GM23338 (cell line): Measurements from ENCODE around the gene SLC35A4. TPM values are rescaled to one million over a fixed set of nuclear protein-coding genes. Genes with fewer than 3 reads are reported as not detected.

Source experiments
- ATAC-seq: fragments of 200-7000 bp; cut with Tn5 transposase; 3 replicates; pipeline ENCODE4 v1.9.1; 2020
- DNase-seq: peaks from one replicate; pipeline ENCODE4 v3.0.0-alpha.2; 2015; ENCODE audit warnings: low spot score
- H2AFZ ChIP-seq: fragments of 200-600 bp; sonication (generic); 2 replicates; pipeline ENCODE4 v1.8.0; 2016; ENCODE audit warnings: antibody characterized with exemption, mild to moderate bottlenecking, moderate library complexity
- H3F3A ChIP-seq: fragments of 200-600 bp; sonication (generic); replicated peaks from 2 replicates; pipeline ENCODE4 v1.8.0; 2017; ENCODE audit warnings: antibody characterized with exemption, mixed run types, low read depth
- H3K27ac ChIP-seq: fragments of 200-600 bp; sonication (generic); 2 replicates; pipeline ENCODE4 v1.6.1; 2016; ENCODE audit warnings: low read depth
- H3K27me3 ChIP-seq: fragments of 200-600 bp; sonication (generic); 2 replicates; pipeline ENCODE4 v1.8.0; 2016; ENCODE audit warnings: mild to moderate bottlenecking, mixed run types, moderate library complexity; ENCODE audit not compliant: insufficient read depth
- H3K36me3 ChIP-seq: fragments of 200-600 bp; sonication (generic); 2 replicates; pipeline ENCODE4 v1.8.0; 2016; ENCODE audit warnings: mild to moderate bottlenecking; ENCODE audit not compliant: insufficient read depth
- H3K4me1 ChIP-seq: fragments of 200-600 bp; sonication (generic); 2 replicates; pipeline ENCODE4 v1.8.0; 2016; ENCODE audit warnings: mild to moderate bottlenecking, moderate library complexity; ENCODE audit not compliant: insufficient read depth
- H3K4me2 ChIP-seq: fragments of 200-600 bp; sonication (generic); 2 replicates; pipeline ENCODE4 v1.7.1; 2017; ENCODE audit warnings: mixed run types
- H3K4me3 ChIP-seq: fragments of 200-600 bp; sonication (generic); 2 replicates; pipeline ENCODE4 v1.6.1; 2016; ENCODE audit warnings: mixed run types
- H3K79me2 ChIP-seq: fragments of 200-600 bp; sonication (generic); replicated peaks from 2 replicates; pipeline ENCODE4 v1.8.0; 2017; ENCODE audit warnings: mild to moderate bottlenecking; ENCODE audit not compliant: insufficient read depth
- H3K9me2 ChIP-seq: fragments of 200-600 bp; sonication (generic); 2 replicates; pipeline ENCODE4 v1.8.0; 2017; ENCODE audit not compliant: insufficient read depth
- H4K20me1 ChIP-seq: fragments of 200-600 bp; sonication (generic); replicated peaks from 2 replicates; pipeline ENCODE4 v1.8.0; 2017; ENCODE audit warnings: mild to moderate bottlenecking; ENCODE audit not compliant: insufficient read depth
- H3K27ac Mint-ChIP-seq: 2 replicates; pipeline ENCODE4 v1.8.0; 2020; ENCODE audit warnings: inconsistent platforms, mild to moderate bottlenecking, moderate library complexity, mixed read lengths
- H3K27me3 Mint-ChIP-seq: 3 replicates; pipeline ENCODE4 v1.8.0; 2022; ENCODE audit warnings: low read depth, mild to moderate bottlenecking, moderate library complexity, mixed read lengths, inconsistent platforms; ENCODE audit not compliant: insufficient read depth, poor library complexity
- H3K36me3 Mint-ChIP-seq: 3 replicates; pipeline ENCODE4 v1.8.0; 2021; ENCODE audit warnings: low read depth, mild to moderate bottlenecking, inconsistent platforms, moderate library complexity, mixed read lengths
- H3K4me1 Mint-ChIP-seq: 3 replicates; pipeline ENCODE4 v1.8.0; 2020; ENCODE audit warnings: mild to moderate bottlenecking, inconsistent platforms, mixed read lengths
- H3K4me3 Mint-ChIP-seq: 3 replicates; pipeline ENCODE4 v1.8.0; 2021; ENCODE audit warnings: moderate library complexity, mild to moderate bottlenecking, inconsistent platforms, mixed read lengths
- H3K9me3 Mint-ChIP-seq: 3 replicates; pipeline ENCODE4 v1.8.0; 2020; ENCODE audit warnings: moderate library complexity, mild to moderate bottlenecking, inconsistent platforms, mixed read lengths
- CREB1 ChIP-seq: fragments of 250-450 bp; sonication (Bioruptor Pico); IDR thresholded peaks from 2 replicates; pipeline ENCODE4 v1.5.0; 2020; ENCODE audit warnings: low read depth, mild to moderate bottlenecking, moderate library complexity
- ETS1 ChIP-seq: IDR thresholded peaks from 2 replicates; pipeline ENCODE4 v1.6.1; 2016; ENCODE audit warnings: antibody characterized with exemption
- EZH2 ChIP-seq: fragments of 200-600 bp; sonication (generic); IDR thresholded peaks from one replicate; pipeline ENCODE4 v1.8.0; 2017; ENCODE audit warnings: antibody characterized with exemption, mild to moderate bottlenecking, low read depth; ENCODE audit not compliant: unreplicated experiment
- EZH2phosphoT487 ChIP-seq: fragments of 200-600 bp; sonication (generic); IDR thresholded peaks from one replicate; pipeline ENCODE4 v1.8.1; 2018; ENCODE audit warnings: antibody characterized with exemption; ENCODE audit not compliant: unreplicated experiment
- JUNB ChIP-seq: IDR thresholded peaks from one replicate; pipeline ENCODE4 v1.6.1; 2016; ENCODE audit warnings: antibody characterized with exemption; ENCODE audit not compliant: unreplicated experiment
- NANOG ChIP-seq: IDR thresholded peaks from 2 replicates; pipeline ENCODE4 v1.6.1; 2016; ENCODE audit warnings: antibody characterized with exemption, borderline replicate concordance
- POLR2AphosphoS5 ChIP-seq: IDR thresholded peaks from 2 replicates; pipeline ENCODE4 v1.6.1; 2016; ENCODE audit warnings: antibody characterized with exemption, low read depth
- STAT1 ChIP-seq: IDR thresholded peaks from one replicate; pipeline ENCODE4 v1.6.1; 2016; ENCODE audit warnings: antibody characterized with exemption; ENCODE audit not compliant: unreplicated experiment
- ZNF114 ChIP-seq: fragments of 250-450 bp; sonication (Bioruptor Pico); IDR thresholded peaks from 2 replicates; pipeline ENCODE4 v1.5.0; 2020; ENCODE audit warnings: mild to moderate bottlenecking, moderate library complexity
- ZNF331 ChIP-seq: fragments of 250-450 bp; sonication (Bioruptor Pico); IDR thresholded peaks from 2 replicates; pipeline ENCODE4 v1.5.0; 2020; ENCODE audit warnings: low read depth, mild to moderate bottlenecking, moderate library complexity
- polyA plus RNA-seq: library from polyadenylated mRNA; unstranded; fragments of >200 nt; fragmentation: Nextera tagmentation; extraction: Ambion mirVana; gene quantifications from 2 replicates; pipeline ENCODE4 v1.2.1, GENCODE V29; 2016
- total RNA-seq: library from RNA; depleted of rRNA; stranded (reverse); fragments of >200 nt; shearing (Covaris generic); gene quantifications from 2 replicates; pipeline ENCODE4 v1.2.3, GENCODE V29; 2014
- TF ChIP-seq, protein P1 (sequence below): IDR thresholded peaks from one replicate; pipeline ENCODE4 v1.6.1; 2018; ENCODE audit warnings: antibody characterized with exemption; ENCODE audit not compliant: unreplicated experiment
- TF ChIP-seq, protein P2 (sequence below): fragments of 250-450 bp; sonication (Bioruptor Pico); IDR thresholded peaks from 2 replicates; pipeline ENCODE4 v1.5.0; 2020; ENCODE audit warnings: mild to moderate bottlenecking, moderate library complexity
- TF ChIP-seq, protein P3 (sequence below), 2 experiments: fragments of 200-600 bp in 1 of 2; sonication (generic) in 1 of 2; conservative IDR thresholded peaks; 2 replicates each; pipeline versions ENCODE4 v1.5.1 to v1.6.1; 2016 to 2017; ENCODE audit warnings: antibody characterized with exemption in 2 of 2, low read depth in 2 of 2, mild to moderate bottlenecking in 2 of 2, moderate library complexity in 1 of 2

SLC35A4 gene
- total and polyA plus RNA-seq, 2 experiments from 2014 or later: 17.7 to 39.1 TPM

- H3K27ac ChIP-seq: no peak overlapping the region
- H3K27me3 Mint-ChIP-seq: peaks cover 10% of the 10 kb centered on the region
- H3K27ac Mint-ChIP-seq: no peak overlapping the region
- DNase-seq: no peak
- peaks cover 8% of the 10 kb centered on the region; the same call in 1 of the 2 replicates for H4K20me1 ChIP-seq
- H3K4me1 ChIP-seq: peaks cover 5% of the 10 kb centered on the region; the same call in 1 of the 2 replicates
- peaks cover 26% of the 10 kb centered on the region for H3K36me3 Mint-ChIP-seq
- no peak overlapping the region for H3K4me2 ChIP-seq
- H3K9me3 Mint-ChIP-seq: no peaks in the 10 kb centered on the region; the same call in 2 of the 3 replicates
- H3K27me3 ChIP-seq: no peaks in the 10 kb centered on the region
- TF ChIP-seq ZNF331 (CRISPR knock-in tag): no peak
- no peak for TF ChIP-seq CREB1 (CRISPR knock-in tag)
- TF ChIP-seq, protein P1, sequence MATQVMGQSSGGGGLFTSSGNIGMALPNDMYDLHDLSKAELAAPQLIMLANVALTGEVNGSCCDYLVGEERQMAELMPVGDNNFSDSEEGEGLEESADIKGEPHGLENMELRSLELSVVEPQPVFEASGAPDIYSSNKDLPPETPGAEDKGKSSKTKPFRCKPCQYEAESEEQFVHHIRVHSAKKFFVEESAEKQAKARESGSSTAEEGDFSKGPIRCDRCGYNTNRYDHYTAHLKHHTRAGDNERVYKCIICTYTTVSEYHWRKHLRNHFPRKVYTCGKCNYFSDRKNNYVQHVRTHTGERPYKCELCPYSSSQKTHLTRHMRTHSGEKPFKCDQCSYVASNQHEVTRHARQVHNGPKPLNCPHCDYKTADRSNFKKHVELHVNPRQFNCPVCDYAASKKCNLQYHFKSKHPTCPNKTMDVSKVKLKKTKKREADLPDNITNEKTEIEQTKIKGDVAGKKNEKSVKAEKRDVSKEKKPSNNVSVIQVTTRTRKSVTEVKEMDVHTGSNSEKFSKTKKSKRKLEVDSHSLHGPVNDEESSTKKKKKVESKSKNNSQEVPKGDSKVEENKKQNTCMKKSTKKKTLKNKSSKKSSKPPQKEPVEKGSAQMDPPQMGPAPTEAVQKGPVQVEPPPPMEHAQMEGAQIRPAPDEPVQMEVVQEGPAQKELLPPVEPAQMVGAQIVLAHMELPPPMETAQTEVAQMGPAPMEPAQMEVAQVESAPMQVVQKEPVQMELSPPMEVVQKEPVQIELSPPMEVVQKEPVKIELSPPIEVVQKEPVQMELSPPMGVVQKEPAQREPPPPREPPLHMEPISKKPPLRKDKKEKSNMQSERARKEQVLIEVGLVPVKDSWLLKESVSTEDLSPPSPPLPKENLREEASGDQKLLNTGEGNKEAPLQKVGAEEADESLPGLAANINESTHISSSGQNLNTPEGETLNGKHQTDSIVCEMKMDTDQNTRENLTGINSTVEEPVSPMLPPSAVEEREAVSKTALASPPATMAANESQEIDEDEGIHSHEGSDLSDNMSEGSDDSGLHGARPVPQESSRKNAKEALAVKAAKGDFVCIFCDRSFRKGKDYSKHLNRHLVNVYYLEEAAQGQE: no peak
- TF ChIP-seq, protein P2, sequence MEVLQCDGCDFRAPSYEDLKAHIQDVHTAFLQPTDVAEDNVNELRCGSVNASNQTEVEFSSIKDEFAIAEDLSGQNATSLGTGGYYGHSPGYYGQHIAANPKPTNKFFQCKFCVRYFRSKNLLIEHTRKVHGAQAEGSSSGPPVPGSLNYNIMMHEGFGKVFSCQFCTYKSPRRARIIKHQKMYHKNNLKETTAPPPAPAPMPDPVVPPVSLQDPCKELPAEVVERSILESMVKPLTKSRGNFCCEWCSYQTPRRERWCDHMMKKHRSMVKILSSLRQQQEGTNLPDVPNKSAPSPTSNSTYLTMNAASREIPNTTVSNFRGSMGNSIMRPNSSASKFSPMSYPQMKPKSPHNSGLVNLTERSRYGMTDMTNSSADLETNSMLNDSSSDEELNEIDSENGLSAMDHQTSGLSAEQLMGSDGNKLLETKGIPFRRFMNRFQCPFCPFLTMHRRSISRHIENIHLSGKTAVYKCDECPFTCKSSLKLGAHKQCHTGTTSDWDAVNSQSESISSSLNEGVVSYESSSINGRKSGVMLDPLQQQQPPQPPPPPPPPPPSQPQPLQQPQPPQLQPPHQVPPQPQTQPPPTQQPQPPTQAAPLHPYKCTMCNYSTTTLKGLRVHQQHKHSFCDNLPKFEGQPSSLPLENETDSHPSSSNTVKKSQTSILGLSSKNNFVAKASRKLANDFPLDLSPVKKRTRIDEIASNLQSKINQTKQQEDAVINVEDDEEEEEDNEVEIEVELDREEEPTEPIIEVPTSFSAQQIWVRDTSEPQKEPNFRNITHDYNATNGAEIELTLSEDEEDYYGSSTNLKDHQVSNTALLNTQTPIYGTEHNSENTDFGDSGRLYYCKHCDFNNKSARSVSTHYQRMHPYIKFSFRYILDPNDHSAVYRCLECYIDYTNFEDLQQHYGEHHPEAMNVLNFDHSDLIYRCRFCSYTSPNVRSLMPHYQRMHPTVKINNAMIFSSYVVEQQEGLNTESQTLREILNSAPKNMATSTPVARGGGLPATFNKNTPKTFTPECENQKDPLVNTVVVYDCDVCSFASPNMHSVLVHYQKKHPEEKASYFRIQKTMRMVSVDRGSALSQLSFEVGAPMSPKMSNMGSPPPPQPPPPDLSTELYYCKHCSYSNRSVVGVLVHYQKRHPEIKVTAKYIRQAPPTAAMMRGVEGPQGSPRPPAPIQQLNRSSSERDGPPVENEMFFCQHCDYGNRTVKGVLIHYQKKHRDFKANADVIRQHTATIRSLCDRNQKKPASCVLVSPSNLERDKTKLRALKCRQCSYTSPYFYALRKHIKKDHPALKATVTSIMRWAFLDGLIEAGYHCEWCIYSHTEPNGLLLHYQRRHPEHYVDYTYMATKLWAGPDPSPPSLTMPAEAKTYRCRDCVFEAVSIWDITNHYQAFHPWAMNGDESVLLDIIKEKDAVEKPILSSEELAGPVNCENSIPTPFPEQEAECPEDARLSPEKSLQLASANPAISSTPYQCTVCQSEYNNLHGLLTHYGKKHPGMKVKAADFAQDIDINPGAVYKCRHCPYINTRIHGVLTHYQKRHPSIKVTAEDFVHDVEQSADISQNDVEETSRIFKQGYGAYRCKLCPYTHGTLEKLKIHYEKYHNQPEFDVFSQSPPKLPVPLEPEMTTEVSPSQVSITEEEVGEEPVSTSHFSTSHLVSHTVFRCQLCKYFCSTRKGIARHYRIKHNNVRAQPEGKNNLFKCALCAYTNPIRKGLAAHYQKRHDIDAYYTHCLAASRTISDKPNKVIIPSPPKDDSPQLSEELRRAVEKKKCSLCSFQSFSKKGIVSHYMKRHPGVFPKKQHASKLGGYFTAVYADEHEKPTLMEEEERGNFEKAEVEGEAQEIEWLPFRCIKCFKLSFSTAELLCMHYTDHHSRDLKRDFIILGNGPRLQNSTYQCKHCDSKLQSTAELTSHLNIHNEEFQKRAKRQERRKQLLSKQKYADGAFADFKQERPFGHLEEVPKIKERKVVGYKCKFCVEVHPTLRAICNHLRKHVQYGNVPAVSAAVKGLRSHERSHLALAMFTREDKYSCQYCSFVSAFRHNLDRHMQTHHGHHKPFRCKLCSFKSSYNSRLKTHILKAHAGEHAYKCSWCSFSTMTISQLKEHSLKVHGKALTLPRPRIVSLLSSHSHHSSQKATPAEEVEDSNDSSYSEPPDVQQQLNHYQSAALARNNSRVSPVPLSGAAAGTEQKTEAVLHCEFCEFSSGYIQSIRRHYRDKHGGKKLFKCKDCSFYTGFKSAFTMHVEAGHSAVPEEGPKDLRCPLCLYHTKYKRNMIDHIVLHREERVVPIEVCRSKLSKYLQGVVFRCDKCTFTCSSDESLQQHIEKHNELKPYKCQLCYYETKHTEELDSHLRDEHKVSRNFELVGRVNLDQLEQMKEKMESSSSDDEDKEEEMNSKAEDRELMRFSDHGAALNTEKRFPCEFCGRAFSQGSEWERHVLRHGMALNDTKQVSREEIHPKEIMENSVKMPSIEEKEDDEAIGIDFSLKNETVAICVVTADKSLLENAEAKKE (CRISPR knock-in tag): no peak
- TF ChIP-seq POLR2AphosphoS5: no peak
- no peak for TF ChIP-seq NANOG
- TF ChIP-seq EZH2phosphoT487: no peak
- TF ChIP-seq EZH2: no peak
- no peak for TF ChIP-seq STAT1
- TF ChIP-seq ZNF114 (CRISPR knock-in tag): no peak
- TF ChIP-seq, protein P3, sequence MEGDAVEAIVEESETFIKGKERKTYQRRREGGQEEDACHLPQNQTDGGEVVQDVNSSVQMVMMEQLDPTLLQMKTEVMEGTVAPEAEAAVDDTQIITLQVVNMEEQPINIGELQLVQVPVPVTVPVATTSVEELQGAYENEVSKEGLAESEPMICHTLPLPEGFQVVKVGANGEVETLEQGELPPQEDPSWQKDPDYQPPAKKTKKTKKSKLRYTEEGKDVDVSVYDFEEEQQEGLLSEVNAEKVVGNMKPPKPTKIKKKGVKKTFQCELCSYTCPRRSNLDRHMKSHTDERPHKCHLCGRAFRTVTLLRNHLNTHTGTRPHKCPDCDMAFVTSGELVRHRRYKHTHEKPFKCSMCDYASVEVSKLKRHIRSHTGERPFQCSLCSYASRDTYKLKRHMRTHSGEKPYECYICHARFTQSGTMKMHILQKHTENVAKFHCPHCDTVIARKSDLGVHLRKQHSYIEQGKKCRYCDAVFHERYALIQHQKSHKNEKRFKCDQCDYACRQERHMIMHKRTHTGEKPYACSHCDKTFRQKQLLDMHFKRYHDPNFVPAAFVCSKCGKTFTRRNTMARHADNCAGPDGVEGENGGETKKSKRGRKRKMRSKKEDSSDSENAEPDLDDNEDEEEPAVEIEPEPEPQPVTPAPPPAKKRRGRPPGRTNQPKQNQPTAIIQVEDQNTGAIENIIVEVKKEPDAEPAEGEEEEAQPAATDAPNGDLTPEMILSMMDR (conservative IDR thresholded peaks at IDR 0.05; ENCODE audit: low read depth in 2 of 2): no peak
- no peak for TF ChIP-seq JUNB
- TF ChIP-seq ETS1: no peak
- H3K9me2 ChIP-seq: no peaks in the 10 kb centered on the region
- H3K4me1 Mint-ChIP-seq: peaks cover 5% of the 10 kb centered on the region; the same call in 2 of the 3 replicates
- peaks cover 11% of the 10 kb centered on the region for H3K79me2 ChIP-seq
- H3K4me3 ChIP-seq: no peak overlapping the region
- H3F3A ChIP-seq: no peaks in the 10 kb centered on the region
- no peaks in the 10 kb centered on the region for H3K36me3 ChIP-seq
- peak overlapping the region; percentile 23; the same call in 1 of the 3 replicates for H3K4me3 Mint-ChIP-seq
- no peak for ATAC-seq
- H2AFZ ChIP-seq: no peak overlapping the region
Measured at GRCh38 chr5:140567871-140568270, 3.2 kb downstream of the SLC35A4 start.
